PC-9 (cell line): ENCODE results near the gene LAPTM5.

ENCODE experiments used
- CTCF ChIP-seq: fragments of 200-600 bp; sonication (generic); conservative IDR thresholded peaks from 2 replicates; pipeline ENCODE4 v1.6.1; 2017; ENCODE audit warnings: mixed run types, antibody characterized with exemption, mild to moderate bottlenecking, moderate library complexity
- EZH2 ChIP-seq: fragments of 200-600 bp; sonication (generic); IDR thresholded peaks from 2 replicates; pipeline ENCODE4 v1.8.0; 2017; ENCODE audit warnings: antibody characterized with exemption, low read depth

GRCh38 chr1:30744060-30744756, 13.4 kb downstream of the LAPTM5 start:
- TF ChIP-seq CTCF (no peak), EZH2 (no peak)
